ENCODE data around the gene AKIRIN1.

Gene AKIRIN1

GRCh38 chr1:39021426-39021825, 30.4 kb downstream of the AKIRIN1 start:
- TF ChIP-seq GATA3 (IDR thresholded peaks at IDR 0.05; ENCODE audit: low read depth, low read length) (no peak), GATA2 (IDR thresholded peaks at IDR 0.05; ENCODE audit: low read depth, low read length) (no peak)

GRCh38 chr1:39023140-39023539, 32.1 kb downstream of the AKIRIN1 start:
- TF ChIP-seq GATA3 (IDR thresholded peaks at IDR 0.05; ENCODE audit: low read depth, low read length) = no peak
- TF ChIP-seq GATA2 (IDR thresholded peaks at IDR 0.05; ENCODE audit: low read depth, low read length) = no peak

- no peak for TF ChIP-seq GATA3 (IDR thresholded peaks at IDR 0.05; ENCODE audit: low read depth, low read length)
- no peak for TF ChIP-seq GATA2 (IDR thresholded peaks at IDR 0.05; ENCODE audit: low read depth, low read length)
Observed at GRCh38 chr1:39026051-39026865, 35.2 kb downstream of the AKIRIN1 start, which contains the start of gene NDUFS5. NDUFS5 (plus strand) TSS chr1:39026350; CDS start chr1:39028725, 2,375 bp downstream.

DNA sequence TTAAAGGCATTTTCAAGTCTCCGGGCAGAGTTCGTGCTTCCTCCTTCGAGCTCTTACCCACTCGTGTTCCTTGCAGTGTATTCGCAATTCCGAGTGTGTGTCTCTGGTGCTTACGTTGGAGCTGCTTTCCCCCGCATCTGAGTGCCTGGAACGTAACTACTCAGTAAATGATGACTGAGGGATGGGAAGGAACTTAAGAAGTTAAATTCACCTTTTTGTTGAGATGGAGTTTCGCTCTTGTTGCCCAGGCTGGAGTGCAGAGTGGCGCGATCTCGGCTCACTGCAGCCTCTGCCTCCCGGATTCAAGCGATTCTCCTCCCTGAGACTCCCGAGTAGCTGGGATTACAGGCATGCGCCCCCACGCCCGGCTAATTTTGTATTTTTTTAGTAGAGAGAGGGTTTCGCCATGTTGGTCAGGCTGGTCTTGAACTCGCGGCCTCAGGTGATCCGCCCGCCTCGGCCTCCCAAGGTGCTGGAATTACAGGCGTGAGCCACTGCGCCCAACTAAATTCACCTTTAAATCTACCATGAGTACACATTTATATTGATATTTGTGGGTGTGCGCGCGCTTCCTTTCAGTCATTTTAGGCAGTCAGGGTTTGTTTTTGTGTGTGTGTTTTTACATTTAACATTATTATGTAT, 35.9 kb downstream of the AKIRIN1 start:
- TF ChIP-seq GATA3 (IDR thresholded peaks at IDR 0.05; ENCODE audit: low read depth, low read length) (no peak), GATA2 (IDR thresholded peaks at IDR 0.05; ENCODE audit: low read depth, low read length) (no peak)

DNA sequence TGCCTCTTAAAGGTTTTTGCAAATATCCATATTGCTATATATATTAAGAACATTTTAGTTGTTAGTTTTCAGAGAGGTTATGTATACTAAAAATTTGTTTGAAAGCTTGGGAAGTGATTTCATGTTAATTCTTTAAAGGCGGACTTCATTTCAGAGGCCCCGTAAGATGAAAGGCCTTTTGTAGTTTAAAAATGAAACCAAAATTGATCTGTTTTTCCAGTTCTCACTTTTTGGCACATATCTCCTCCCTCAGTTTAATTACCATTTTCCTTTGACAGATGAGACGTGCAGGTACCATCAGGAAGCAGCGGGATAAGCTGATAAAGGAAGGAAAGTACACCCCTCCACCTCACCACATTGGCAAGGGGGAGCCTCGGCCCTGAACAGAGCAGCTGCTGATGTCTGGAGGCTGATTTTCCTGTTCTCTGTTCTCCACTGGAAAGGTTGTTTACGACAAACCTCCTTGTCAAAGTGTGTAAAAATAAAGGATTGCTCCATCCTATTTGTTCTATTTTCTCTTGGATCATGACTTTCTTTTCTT, 43.1 kb downstream of the AKIRIN1 start:
- TF ChIP-seq GATA2 (IDR thresholded peaks at IDR 0.05; ENCODE audit: low read depth, low read length) (no peak), GATA3 (IDR thresholded peaks at IDR 0.05; ENCODE audit: low read depth, low read length) (no peak)

DNA sequence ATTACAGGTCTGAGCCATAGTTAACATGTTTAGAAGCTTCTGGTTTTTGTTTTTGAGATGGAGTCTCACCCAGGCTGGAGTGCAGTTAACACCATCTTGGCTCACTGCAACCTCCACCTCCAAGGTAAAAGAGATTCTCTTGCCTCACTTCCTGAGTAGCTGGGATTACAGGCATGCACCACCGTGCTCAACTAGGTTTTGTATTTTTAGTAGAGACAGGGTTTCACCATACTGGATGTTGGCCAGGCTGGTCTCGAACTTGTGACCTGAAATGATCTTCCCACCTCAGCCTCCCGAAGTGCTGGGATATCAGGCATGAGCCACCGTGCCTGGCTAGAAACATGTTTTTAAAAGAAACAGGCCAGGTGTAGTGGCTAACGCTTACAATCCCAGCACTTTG, 45.6 kb downstream of the AKIRIN1 start:
- TF ChIP-seq GATA3 (IDR thresholded peaks at IDR 0.05; ENCODE audit: low read depth, low read length) (no peak), GATA2 (IDR thresholded peaks at IDR 0.05; ENCODE audit: low read depth, low read length) (no peak)

- no peak for TF ChIP-seq GATA2 (IDR thresholded peaks at IDR 0.05; ENCODE audit: low read depth, low read length)
- no peak for TF ChIP-seq GATA3 (IDR thresholded peaks at IDR 0.05; ENCODE audit: low read depth, low read length)
Observed at GRCh38 chr1:39043513-39043912, 52.4 kb downstream of the AKIRIN1 start.

DNA sequence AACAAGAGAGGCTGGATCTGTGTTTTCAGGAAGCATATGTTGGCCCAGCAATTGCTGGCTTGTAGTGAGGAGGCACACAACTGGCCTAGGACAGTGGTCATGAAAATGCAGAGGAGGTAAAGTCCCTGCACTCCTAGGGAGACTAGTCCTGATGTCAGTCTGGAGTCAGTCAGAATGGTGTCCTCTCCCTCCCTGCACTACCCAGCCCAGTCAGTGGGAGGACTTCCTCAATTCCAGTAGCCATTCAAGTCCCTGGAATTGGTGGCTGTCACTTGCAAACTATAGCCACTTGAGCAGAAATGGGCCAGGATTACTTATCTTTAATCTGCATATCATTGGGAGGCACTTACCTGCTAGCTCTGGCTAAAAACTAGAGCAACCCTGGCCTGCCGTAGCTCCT, 53.7 kb downstream of the AKIRIN1 start:
- TF ChIP-seq GATA3 (IDR thresholded peaks at IDR 0.05; ENCODE audit: low read depth, low read length) = no peak
- no peak for TF ChIP-seq GATA2 (IDR thresholded peaks at IDR 0.05; ENCODE audit: low read depth, low read length)

DNA sequence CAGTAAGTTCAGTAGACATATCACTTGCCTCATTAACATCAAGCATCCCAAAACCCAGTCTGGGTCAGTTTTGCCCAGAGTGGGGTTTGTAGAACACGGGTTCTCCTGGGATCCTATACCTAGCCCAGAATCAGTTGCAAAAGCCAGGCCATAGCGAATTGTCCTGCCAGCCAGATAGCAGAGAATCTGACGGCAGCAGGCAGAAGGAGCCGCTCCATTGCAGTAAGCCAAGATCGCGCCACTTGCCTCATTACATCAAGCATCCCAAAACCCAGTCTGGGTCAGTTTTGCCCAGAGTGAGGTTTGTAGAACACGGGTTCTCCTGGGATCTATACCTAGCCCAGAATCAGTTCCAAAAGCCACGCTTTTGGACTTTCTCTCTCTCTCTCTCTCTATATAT, 54.2 kb downstream of the AKIRIN1 start:
- no peak for TF ChIP-seq GATA2 (IDR thresholded peaks at IDR 0.05; ENCODE audit: low read depth, low read length)

DNA sequence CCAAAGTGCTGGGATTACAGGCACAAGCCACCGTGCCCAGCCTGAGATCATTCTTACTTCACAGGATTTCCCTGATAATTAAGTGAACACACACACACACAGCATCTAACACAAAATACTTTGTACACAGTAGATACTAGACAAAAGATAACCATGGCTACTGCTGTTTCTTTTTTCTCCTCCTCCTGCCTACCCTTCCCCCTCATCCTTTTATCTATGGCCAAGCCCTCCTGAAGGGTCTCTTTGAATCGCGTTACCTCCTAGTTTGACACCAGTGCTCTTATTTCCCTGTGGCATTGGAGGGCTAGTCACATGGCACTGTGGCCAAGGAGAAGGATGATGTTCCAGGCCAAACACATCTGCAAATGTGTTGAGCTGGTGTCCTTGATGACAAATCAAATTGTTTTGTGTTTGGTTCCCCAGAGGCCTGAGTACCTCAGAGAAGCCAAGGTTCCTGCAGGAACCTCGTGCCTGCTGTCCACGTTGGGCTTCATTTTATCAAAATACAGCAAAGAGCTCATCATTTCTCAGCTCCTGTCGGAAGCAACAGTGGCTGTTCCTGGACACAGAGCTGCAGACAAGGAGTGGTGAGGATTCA, 55.6 kb downstream of the AKIRIN1 start:
- TF ChIP-seq GATA2 (IDR thresholded peaks at IDR 0.05; ENCODE audit: low read depth, low read length) (no peak), GATA3 (IDR thresholded peaks at IDR 0.05; ENCODE audit: low read depth, low read length) (no peak)

DNA sequence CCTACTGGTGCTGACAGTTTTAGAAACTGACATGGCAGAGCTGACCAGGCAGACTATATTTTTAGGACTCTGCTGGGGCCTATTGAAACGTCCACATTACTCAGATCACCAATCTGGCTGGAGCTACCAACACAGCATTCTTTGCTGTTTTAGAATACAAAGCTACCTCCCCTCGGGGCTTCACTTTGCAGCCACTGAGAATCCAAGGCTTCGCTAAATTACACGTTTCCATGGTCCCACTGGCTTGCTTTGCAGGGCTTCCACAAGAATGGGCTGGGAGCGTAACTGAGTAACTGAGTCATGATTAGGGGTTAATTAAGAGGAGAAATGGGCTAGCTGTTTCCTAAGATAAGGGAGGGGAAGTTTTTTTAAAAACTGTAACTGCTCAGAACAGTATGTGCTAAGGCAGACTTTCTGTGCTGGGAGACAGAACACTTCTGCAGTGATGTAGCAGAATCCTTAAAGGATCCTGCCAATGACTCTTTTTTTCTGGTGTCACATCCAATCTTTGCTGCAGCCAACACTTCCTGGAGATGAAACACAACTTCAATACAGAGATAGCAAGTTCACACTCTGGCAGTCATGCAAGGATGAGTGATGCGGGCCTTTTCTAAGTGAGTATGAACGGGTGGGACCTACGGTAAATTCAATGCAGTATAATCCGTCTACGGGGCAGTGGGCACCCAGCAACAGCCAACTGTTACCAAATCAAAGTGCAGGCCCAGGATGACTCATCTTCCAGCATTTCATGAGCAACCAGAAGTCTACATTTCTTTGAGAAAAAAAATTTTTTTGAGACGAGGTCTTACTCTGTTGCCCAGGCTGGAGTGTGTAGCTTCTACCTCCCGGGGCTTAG, 56.5 kb downstream of the AKIRIN1 start:
- no peak for TF ChIP-seq GATA2 (IDR thresholded peaks at IDR 0.05; ENCODE audit: low read depth, low read length)
- no peak for TF ChIP-seq GATA3 (IDR thresholded peaks at IDR 0.05; ENCODE audit: low read depth, low read length)

DNA sequence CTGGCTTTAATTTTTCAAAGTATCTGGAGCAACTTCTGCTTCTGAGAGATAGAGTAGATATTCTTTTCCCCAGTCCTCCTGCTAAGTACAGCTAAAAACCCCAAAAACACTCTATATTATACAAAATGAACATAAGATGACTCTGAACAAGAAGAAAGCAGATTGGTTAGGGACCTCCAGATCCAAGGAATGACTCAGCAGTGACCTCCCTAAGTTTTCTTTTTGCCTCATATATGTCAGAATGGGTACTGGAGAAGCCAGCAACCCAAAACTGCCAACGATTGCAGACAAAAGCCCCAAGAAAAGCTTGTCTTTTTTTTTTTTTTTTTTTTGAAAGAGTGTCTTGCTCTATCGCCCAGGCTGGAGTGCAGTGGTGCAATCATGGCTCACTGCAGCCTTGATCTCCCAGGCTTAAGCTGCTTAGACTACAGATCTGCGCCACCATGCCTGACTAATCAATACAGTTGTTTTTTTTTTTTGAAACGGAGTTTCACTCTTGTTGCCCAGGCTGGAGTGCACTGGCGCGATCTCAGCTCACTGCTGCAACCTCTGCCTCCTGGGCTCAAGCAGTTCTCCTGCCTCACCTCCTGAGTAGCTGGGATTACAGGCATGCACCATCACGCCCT, 57.8 kb downstream of the AKIRIN1 start:
- no peak for TF ChIP-seq GATA3 (IDR thresholded peaks at IDR 0.05; ENCODE audit: low read depth, low read length)
- TF ChIP-seq GATA2 (IDR thresholded peaks at IDR 0.05; ENCODE audit: low read depth, low read length) = no peak

DNA sequence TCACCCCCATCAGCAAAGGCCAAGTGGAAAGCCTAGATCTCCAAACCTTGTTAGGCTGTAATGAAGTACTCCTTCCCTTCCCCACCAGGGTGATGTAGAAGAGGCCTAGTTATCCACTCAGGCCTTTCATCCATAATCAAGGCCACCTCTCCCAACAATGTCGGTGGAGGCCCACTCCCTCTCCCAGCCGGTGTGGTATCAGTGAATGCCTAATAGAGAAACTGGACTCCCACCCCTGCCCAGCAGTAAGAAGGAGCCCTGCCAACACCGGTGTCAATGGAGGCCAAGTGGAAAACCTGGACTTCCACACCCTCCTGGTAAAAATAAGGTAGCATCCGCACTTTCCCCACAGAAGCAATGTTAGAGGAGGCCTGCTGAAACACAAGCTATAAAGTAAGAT, 58.9 kb downstream of the AKIRIN1 start:
- TF ChIP-seq GATA2 (IDR thresholded peaks at IDR 0.05; ENCODE audit: low read depth, low read length) = no peak
- TF ChIP-seq GATA3 (IDR thresholded peaks at IDR 0.05; ENCODE audit: low read depth, low read length) = no peak

Measured in SH-SY5Y (cell line).